Stimulated activated CD8-positive, alpha-beta memory T cell treated with anti-CD3 and anti-CD28 coated beads, Interleukin-15, amount 100 ng/mL, for 48 hours (primary cell): Measurements from ENCODE around the gene JAML.

ENCODE experiments used
- DNase-seq, 2 donors: peaks; one replicate each; pipeline ENCODE4 v3.0.0-alpha.2; 2020; ENCODE audit warnings: low read depth in 2 of 2

The JAML gene

GRCh38 chr11:118145285-118146227 lies 79.3 kb downstream of the JAML start:
- DNase-seq, result peak; percentile 79 to 80

GRCh38 chr11:118144301-118145268 lies 80.2 kb downstream of the JAML start:
- DNase-seq, result no peak
